Lower leg skin (tissue), 3 donors: ENCODE measurements around the gene SREBF1.

ENCODE experiments used
- CTCF ChIP-seq, 3 donors: fragments of 450-650 bp; IDR thresholded peaks; one replicate each; pipeline ENCODE4 v1.5.1; 2016; ENCODE audit warnings: antibody characterized with exemption in 3 of 3, mild to moderate bottlenecking in 3 of 3, moderate library complexity in 2 of 3
- POLR2A ChIP-seq, 2 donors: fragments of 450-650 bp; IDR thresholded peaks; one replicate each; pipeline ENCODE4 v1.6.1; 2016 to 2017; ENCODE audit warnings: antibody characterized with exemption in 2 of 2, mild to moderate bottlenecking in 1 of 2, moderate library complexity in 1 of 2

DNA sequence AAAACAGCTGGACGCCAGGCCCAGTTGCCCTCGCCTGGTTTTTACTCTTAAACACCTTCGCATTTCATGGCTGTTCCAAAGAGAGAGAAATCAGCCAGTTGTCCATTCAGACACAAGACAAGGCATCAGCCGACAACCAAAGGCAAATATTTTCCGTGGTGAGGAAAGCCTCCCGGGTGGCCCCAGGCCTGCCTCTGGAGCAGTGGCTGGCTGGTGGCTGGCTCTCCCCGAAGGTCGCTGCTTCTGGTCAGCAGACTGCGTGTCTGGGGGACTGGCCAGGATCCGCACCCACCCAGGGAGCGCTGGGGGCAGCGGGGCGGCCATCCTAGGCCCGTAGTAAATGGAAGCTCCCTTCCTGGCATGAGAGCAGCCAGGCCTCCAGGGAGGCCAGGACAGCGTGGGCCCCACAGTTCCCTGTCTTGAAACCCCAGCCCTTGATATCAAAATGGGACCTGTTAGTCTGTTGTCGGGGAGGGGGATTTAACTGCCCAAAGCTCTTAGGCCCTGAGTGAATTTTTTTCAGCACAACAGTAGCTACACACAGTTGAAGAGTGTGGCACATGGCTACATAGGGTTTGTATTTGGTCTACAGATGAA is 57.7 kb downstream of the SREBF1 start:
- TF ChIP-seq CTCF (IDR thresholded peaks at IDR 0.05) (no peak), POLR2A (IDR thresholded peaks at IDR 0.05) (no peak)
